HCT116 (cell line): Measurements from ENCODE around the gene BEST4.

ENCODE experiments used
- CEBPB ChIP-seq: IDR thresholded peaks from 2 replicates; pipeline ENCODE4 v1.6.1; 2012; ENCODE audit warnings: low read depth
- EGR1 ChIP-seq: IDR thresholded peaks from 2 replicates; pipeline ENCODE4 v1.6.1; 2012; ENCODE audit warnings: low read depth
- EZH2phosphoT487 ChIP-seq: fragments of 200-600 bp; IDR thresholded peaks from 2 replicates; pipeline ENCODE4 v1.6.1; 2018; ENCODE audit warnings: antibody characterized with exemption, borderline replicate concordance
- POLR2A ChIP-seq: IDR thresholded peaks from 2 replicates; pipeline ENCODE4 v1.7.0; 2011; ENCODE audit warnings: borderline replicate concordance; ENCODE audit not compliant: insufficient read depth, insufficient read length; ENCODE audit errors: extremely low read depth
- RAD21 ChIP-seq: IDR thresholded peaks from 2 replicates; pipeline ENCODE4 v1.6.1; 2012; ENCODE audit warnings: low read depth, mild to moderate bottlenecking
- SIN3A ChIP-seq: IDR thresholded peaks from 2 replicates; pipeline ENCODE4 v1.6.1; 2012; ENCODE audit warnings: low read depth
- SP1 ChIP-seq: IDR thresholded peaks from 2 replicates; pipeline ENCODE4 v1.6.1; 2012; ENCODE audit warnings: low read depth
- YY1 ChIP-seq: IDR thresholded peaks from 2 replicates; pipeline ENCODE4 v1.6.1; 2011; ENCODE audit warnings: low read length, low read depth, moderate library complexity, mild to moderate bottlenecking; ENCODE audit not compliant: insufficient replicate concordance; ENCODE audit errors: extremely low read depth
- ZNF274 ChIP-seq: fragments of 200-500 bp; sonication (Bioruptor generic); IDR thresholded peaks from 2 replicates; pipeline ENCODE4 v1.6.1; 2014; ENCODE audit warnings: mild to moderate bottlenecking, low read depth, low read length, inconsistent platforms
- TF ChIP-seq, protein P1 (sequence below), 3 experiments: fragments of 200-600 bp in 1 of 3; sonication (generic) in 1 of 3; IDR thresholded peaks in 2 of 3; conservative IDR thresholded peaks in 1 of 3; 2 replicates each; pipeline ENCODE4 v1.5.1; 2012 to 2017; ENCODE audit warnings: low read depth in 2 of 3, low read length in 2 of 3, antibody characterized with exemption in 1 of 3, borderline replicate concordance in 1 of 3, control low read depth in 1 of 3, mild to moderate bottlenecking in 1 of 3, mixed read lengths in 1 of 3, mixed run types in 1 of 3, moderate library complexity in 1 of 3; ENCODE audit not compliant: insufficient read depth in 1 of 3
- TF ChIP-seq, protein P2 (sequence below): IDR thresholded peaks from 2 replicates; pipeline ENCODE4 v1.6.1; 2012; ENCODE audit warnings: low read depth
- TF ChIP-seq, protein P3 (sequence below): IDR thresholded peaks from 2 replicates; pipeline ENCODE4 v1.6.1; 2012

DNA sequence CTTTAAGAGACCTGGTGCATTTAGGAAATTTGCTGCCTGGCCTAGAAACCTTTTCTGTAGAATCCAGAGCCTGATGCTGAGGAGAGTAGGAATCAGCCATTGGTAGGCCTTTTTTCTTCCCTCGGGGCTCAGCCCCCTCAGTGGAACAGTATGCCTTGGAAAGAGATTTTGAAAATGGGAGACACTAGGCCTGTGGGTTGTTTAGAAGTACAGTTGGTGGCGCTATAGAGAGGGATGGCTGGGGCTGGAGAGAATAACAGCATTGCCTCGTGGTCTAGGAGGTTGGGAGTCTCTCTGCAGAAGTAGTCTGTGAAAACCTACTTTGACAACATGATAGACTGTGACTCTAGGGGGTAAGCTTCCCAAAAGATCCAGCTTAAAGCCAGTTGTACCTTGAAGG lies 40.1 kb downstream of the BEST4 start:
- TF ChIP-seq, protein P1, sequence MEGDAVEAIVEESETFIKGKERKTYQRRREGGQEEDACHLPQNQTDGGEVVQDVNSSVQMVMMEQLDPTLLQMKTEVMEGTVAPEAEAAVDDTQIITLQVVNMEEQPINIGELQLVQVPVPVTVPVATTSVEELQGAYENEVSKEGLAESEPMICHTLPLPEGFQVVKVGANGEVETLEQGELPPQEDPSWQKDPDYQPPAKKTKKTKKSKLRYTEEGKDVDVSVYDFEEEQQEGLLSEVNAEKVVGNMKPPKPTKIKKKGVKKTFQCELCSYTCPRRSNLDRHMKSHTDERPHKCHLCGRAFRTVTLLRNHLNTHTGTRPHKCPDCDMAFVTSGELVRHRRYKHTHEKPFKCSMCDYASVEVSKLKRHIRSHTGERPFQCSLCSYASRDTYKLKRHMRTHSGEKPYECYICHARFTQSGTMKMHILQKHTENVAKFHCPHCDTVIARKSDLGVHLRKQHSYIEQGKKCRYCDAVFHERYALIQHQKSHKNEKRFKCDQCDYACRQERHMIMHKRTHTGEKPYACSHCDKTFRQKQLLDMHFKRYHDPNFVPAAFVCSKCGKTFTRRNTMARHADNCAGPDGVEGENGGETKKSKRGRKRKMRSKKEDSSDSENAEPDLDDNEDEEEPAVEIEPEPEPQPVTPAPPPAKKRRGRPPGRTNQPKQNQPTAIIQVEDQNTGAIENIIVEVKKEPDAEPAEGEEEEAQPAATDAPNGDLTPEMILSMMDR (IDR thresholded peaks at IDR 0.05 in 2 of 3, conservative IDR thresholded peaks at IDR 0.05 in 1 of 3; ENCODE audit: borderline replicate concordance in 1 of 3, insufficient read depth in 1 of 3, low read depth in 2 of 3, low read length in 2 of 3), result peak in 2 of 3 experiments; percentile 10 to 29; a peak in 3 of 6 replicates
- TF ChIP-seq SP1 (no peak), SIN3A (no peak), CEBPB (no peak), EZH2phosphoT487 (no peak), ZNF274 (no peak), EGR1 (no peak), RAD21 (no peak), YY1 (no peak), POLR2A (no peak)
- TF ChIP-seq, protein P2, sequence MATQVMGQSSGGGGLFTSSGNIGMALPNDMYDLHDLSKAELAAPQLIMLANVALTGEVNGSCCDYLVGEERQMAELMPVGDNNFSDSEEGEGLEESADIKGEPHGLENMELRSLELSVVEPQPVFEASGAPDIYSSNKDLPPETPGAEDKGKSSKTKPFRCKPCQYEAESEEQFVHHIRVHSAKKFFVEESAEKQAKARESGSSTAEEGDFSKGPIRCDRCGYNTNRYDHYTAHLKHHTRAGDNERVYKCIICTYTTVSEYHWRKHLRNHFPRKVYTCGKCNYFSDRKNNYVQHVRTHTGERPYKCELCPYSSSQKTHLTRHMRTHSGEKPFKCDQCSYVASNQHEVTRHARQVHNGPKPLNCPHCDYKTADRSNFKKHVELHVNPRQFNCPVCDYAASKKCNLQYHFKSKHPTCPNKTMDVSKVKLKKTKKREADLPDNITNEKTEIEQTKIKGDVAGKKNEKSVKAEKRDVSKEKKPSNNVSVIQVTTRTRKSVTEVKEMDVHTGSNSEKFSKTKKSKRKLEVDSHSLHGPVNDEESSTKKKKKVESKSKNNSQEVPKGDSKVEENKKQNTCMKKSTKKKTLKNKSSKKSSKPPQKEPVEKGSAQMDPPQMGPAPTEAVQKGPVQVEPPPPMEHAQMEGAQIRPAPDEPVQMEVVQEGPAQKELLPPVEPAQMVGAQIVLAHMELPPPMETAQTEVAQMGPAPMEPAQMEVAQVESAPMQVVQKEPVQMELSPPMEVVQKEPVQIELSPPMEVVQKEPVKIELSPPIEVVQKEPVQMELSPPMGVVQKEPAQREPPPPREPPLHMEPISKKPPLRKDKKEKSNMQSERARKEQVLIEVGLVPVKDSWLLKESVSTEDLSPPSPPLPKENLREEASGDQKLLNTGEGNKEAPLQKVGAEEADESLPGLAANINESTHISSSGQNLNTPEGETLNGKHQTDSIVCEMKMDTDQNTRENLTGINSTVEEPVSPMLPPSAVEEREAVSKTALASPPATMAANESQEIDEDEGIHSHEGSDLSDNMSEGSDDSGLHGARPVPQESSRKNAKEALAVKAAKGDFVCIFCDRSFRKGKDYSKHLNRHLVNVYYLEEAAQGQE, result no peak
- TF ChIP-seq, protein P3, sequence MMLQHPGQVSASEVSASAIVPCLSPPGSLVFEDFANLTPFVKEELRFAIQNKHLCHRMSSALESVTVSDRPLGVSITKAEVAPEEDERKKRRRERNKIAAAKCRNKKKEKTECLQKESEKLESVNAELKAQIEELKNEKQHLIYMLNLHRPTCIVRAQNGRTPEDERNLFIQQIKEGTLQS, result no peak
